CD14-positive monocyte (primary cell): ENCODE data around the gene DNAJB14. TPM values are rescaled to one million over a fixed set of nuclear protein-coding genes. Genes with fewer than 3 reads are reported as not detected.

ENCODE experiments used
- DNase-seq, 3 donors: peaks; one replicate each; pipeline ENCODE4 v3.0.0-alpha.2; 2011 to 2022
- H2AFZ ChIP-seq: 2 replicates; pipeline ENCODE4 v1.6.0; 2012; ENCODE audit warnings: mild to moderate bottlenecking, low read depth, low read length, inconsistent platforms; ENCODE audit not compliant: insufficient read depth, poor library complexity, severe bottlenecking
- H3K27ac ChIP-seq, 2 donors: 1 replicate in 1 of 2; 2 replicates in 1 of 2; pipeline ENCODE4 v1.5.1; 2012 to 2013; ENCODE audit warnings: low read length in 2 of 2, control low read depth in 1 of 2, inconsistent platforms in 1 of 2, low read depth in 1 of 2, mild to moderate bottlenecking in 1 of 2
- H3K27me3 ChIP-seq, 2 donors: one replicate each; pipeline versions ENCODE4 v1.6.0 to v1.6.1; 2011 to 2013; ENCODE audit warnings: low read length in 2 of 2; ENCODE audit not compliant: control insufficient read depth in 2 of 2, insufficient read depth in 2 of 2
- H3K36me3 ChIP-seq, 2 donors: replicated peaks in 1 of 2; 1 replicate in 1 of 2; 2 replicates in 1 of 2; pipeline versions ENCODE4 v1.5.1 to v1.6.1; 2012 to 2013; ENCODE audit warnings: low read length in 2 of 2, control low read depth in 1 of 2, inconsistent platforms in 1 of 2, mild to moderate bottlenecking in 1 of 2; ENCODE audit not compliant: insufficient read depth in 2 of 2, control insufficient read depth in 1 of 2
- H3K4me1 ChIP-seq, 2 donors: 1 replicate in 1 of 2; 2 replicates in 1 of 2; pipeline versions ENCODE4 v1.5.1 to v1.6.1; 2012 to 2013; ENCODE audit warnings: low read length in 2 of 2, control low read depth in 1 of 2, inconsistent platforms in 1 of 2, mild to moderate bottlenecking in 1 of 2, moderate library complexity in 1 of 2; ENCODE audit not compliant: insufficient read depth in 2 of 2, control insufficient read depth in 1 of 2
- H3K4me2 ChIP-seq: replicated peaks from 2 replicates; pipeline ENCODE3; 2012; ENCODE audit warnings: low read length, moderate library complexity, mild to moderate bottlenecking; ENCODE audit not compliant: poor library complexity, severe bottlenecking; ENCODE audit errors: extremely low read depth
- H3K4me3 ChIP-seq, 3 experiments: fragments of 200-600 bp in 1 of 3; sonication (generic) in 1 of 3; replicated peaks in 1 of 3; 1 replicate in 2 of 3; 2 replicates in 1 of 3; pipeline ENCODE4 v1.5.1; 2011 to 2013; ENCODE audit warnings: low read length in 3 of 3, mild to moderate bottlenecking in 3 of 3, control low read depth in 2 of 3, low read depth in 2 of 3, inconsistent platforms in 1 of 3, moderate library complexity in 1 of 3
- H3K79me2 ChIP-seq: 2 replicates; pipeline ENCODE4 v1.6.0; 2012; ENCODE audit warnings: mild to moderate bottlenecking, control low read depth, inconsistent platforms, low read length, moderate library complexity; ENCODE audit not compliant: insufficient read depth
- H3K9ac ChIP-seq: 2 replicates; pipeline ENCODE4 v1.6.0; 2017; ENCODE audit warnings: low read length, mild to moderate bottlenecking; ENCODE audit not compliant: insufficient read depth, poor library complexity, severe bottlenecking
- H3K9me3 ChIP-seq, 2 donors: replicated peaks in 1 of 2; 1 replicate in 1 of 2; 2 replicates in 1 of 2; pipeline versions ENCODE4 v1.5.1 to v1.6.1; 2012 to 2013; ENCODE audit warnings: low read length in 2 of 2, control low read depth in 1 of 2; ENCODE audit not compliant: control insufficient read depth in 1 of 2, insufficient read depth in 1 of 2
- H4K20me1 ChIP-seq: 2 replicates; pipeline ENCODE4 v1.6.0; 2012; ENCODE audit warnings: mild to moderate bottlenecking, low read length, control low read depth, moderate library complexity; ENCODE audit not compliant: insufficient read depth
- H3K27ac Mint-ChIP-seq, 7 donors: one replicate each; pipeline ENCODE4 v1.8.0; 2020; ENCODE audit warnings: mild to moderate bottlenecking in 7 of 7, mixed read lengths in 7 of 7, moderate library complexity in 6 of 7, inconsistent platforms in 2 of 7
- H3K27me3 Mint-ChIP-seq, 3 donors: one replicate each; pipeline ENCODE4 v1.8.0; 2021 to 2022; ENCODE audit warnings: low read depth in 3 of 3, mild to moderate bottlenecking in 3 of 3, mixed read lengths in 3 of 3, moderate library complexity in 3 of 3, inconsistent platforms in 1 of 3
- H3K36me3 Mint-ChIP-seq, 2 donors: one replicate each; pipeline ENCODE4 v1.8.0; 2020; ENCODE audit warnings: mixed read lengths in 2 of 2, inconsistent platforms in 1 of 2, mild to moderate bottlenecking in 1 of 2
- H3K4me1 Mint-ChIP-seq: one replicate; pipeline ENCODE4 v1.8.0; 2020; ENCODE audit warnings: mild to moderate bottlenecking, mixed read lengths
- H3K4me3 Mint-ChIP-seq, 2 donors: one replicate each; pipeline ENCODE4 v1.8.0; 2020; ENCODE audit warnings: mild to moderate bottlenecking in 2 of 2, mixed read lengths in 2 of 2, moderate library complexity in 1 of 2
- H3K9me3 Mint-ChIP-seq, 7 donors: one replicate each; pipeline ENCODE4 v1.8.0; 2020 to 2022; ENCODE audit warnings: mixed read lengths in 7 of 7, mild to moderate bottlenecking in 6 of 7, moderate library complexity in 6 of 7, inconsistent platforms in 2 of 7
- CTCF ChIP-seq: fragments of 200-600 bp; IDR thresholded peaks from one replicate; pipeline ENCODE4 v1.8.0; 2022; ENCODE audit warnings: antibody characterized with exemption, mild to moderate bottlenecking
- WGBS: methylation state at CpG from one replicate; pipeline ENCODE4 v1.1.5; 2013; ENCODE audit warnings: missing lambda C conversion rate; ENCODE audit not compliant: insufficient coverage; 5-methylcytosine and 5-hydroxymethylcytosine counted together
- intact Hi-C, 2 donors: fragments of 100-400 bp; cut with micrococcal nuclease; formaldehyde crosslinking; loops; one replicate each; pipeline versions ENCODE4 v1.15.0 to v1.15.1; 2023
- polyA plus RNA-seq, 3 donors: library from polyadenylated mRNA; depleted of rRNA in 1 of 3; unstranded in 2 of 3; stranded (reverse) in 1 of 3; fragments of 300-500 nt in 2 of 3; fragments of >200 nt in 1 of 3; fragmentation: Illumina TruSeq in 2 of 3; gene quantifications; 1 replicate in 2 of 3; 2 replicates in 1 of 3; pipeline ENCODE4 v1.2.3, GENCODE V29; 2012 to 2021

DNAJB14 gene
- polyA plus RNA-seq, 3 donors = 15.6 to 21.4 (median 21.4) TPM

DNA sequence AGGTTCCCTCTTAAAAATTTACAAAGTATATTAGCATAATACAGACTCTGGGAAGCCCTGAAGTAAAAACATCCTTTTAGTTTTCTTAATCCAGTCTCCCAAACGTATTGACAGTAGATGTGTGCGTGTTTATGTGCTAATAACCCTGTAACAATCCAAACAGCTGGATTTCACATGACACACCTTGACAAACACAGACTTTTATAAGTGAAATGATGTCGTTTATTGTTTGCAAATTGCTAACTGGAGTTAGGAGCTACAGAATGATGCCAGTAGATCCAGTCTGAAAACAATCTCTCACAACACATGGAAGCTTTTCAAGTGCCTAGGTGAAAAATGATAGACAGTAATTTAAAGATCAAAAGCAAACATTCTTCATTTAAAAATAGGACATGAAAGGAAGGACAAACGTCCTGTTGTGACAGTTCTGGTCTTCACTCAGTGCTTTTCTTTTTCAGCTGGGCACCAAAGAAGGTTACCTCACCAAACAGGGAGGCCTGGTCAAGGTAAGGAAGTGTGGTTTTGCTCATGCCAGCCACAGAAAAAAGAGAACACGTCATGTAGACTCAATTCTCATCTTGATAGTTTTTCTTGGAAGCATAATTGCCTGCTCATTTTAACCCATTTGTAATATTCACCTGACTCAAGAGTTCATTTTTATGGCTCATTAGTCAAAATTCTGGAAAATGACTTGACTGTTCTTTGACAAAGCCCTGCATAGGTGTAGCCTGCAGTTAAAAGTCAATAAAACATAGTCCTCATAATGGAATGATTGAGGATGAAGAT, 85.1 kb downstream of the DNAJB14 start:
- DNase-seq = peak in 1 of 3 donors; percentile 23
- H4K20me1 ChIP-seq = peaks cover 27% of the 10 kb centered on the region
- intact Hi-C loops = no loop called here
- peaks cover 39% of the 10 kb centered on the region for H3K4me1 Mint-ChIP-seq
- H3K4me3 ChIP-seq = no peak overlapping the region
- H3K36me3 Mint-ChIP-seq = peaks cover 56 to 80% of the 10 kb centered on the region in 2 donors
- H3K27ac Mint-ChIP-seq = peak overlapping the region; percentile 5 to 75 (median 36)
- H3K79me2 ChIP-seq = peaks cover 47% of the 10 kb centered on the region
- H2AFZ ChIP-seq = no peak overlapping the region
- H3K9me3 Mint-ChIP-seq = no peaks in the 10 kb centered on the region
- no CpG with 5 or more reads among the region's 5 CpGs for WGBS
- peaks cover 52 to 71% of the 10 kb centered on the region in 2 donors for H3K36me3 ChIP-seq
- H3K4me1 ChIP-seq = peaks cover 39 to 49% of the 10 kb centered on the region in 2 donors
- peak overlapping the region in 1 of 2 donors; percentile 69 for H3K27ac ChIP-seq
- no peak overlapping the region for H3K9ac ChIP-seq
- H3K9me3 ChIP-seq = no peaks in the 10 kb centered on the region
- H3K27me3 ChIP-seq = no peaks in the 10 kb centered on the region
- no peaks in the 10 kb centered on the region for H3K27me3 Mint-ChIP-seq
- no peak overlapping the region for H3K4me3 Mint-ChIP-seq
- TF ChIP-seq CTCF = no peak
- H3K4me2 ChIP-seq = no peak overlapping the region

- Histone ChIP-seq H3K9ac (no peak overlapping the region), H3K36me3 (peaks cover 46 to 65% of the 10 kb centered on the region in 2 donors), H3K9me3 (no peaks in the 10 kb centered on the region), H2AFZ (no peak overlapping the region), H3K4me3 (no peak overlapping the region), H3K4me1 (peaks cover 46 to 57% of the 10 kb centered on the region in 2 donors), H3K27me3 (no peaks in the 10 kb centered on the region), H3K79me2 (peaks cover 47% of the 10 kb centered on the region), H3K4me2 (no peak overlapping the region), H4K20me1 (peaks cover 22% of the 10 kb centered on the region), H3K27ac (peak overlapping the region in 1 of 2 donors; percentile 90)
- peaks cover 0 to 1% (median 0%) of the 10 kb centered on the region in 3 donors for H3K27me3 Mint-ChIP-seq
- no peak for TF ChIP-seq CTCF
- no peak overlapping the region for H3K27ac Mint-ChIP-seq
- intact Hi-C loops = no loop called here
- peaks cover 46% of the 10 kb centered on the region for H3K4me1 Mint-ChIP-seq
- H3K36me3 Mint-ChIP-seq = peaks cover 49 to 75% of the 10 kb centered on the region in 2 donors
- WGBS = no CpG with 5 or more reads among the region's 2 CpGs
- DNase-seq = peak in 1 of 3 donors; percentile 30
- H3K9me3 Mint-ChIP-seq = no peaks in the 10 kb centered on the region
- H3K4me3 Mint-ChIP-seq = no peak overlapping the region
These were observed 85.9 kb downstream of the DNAJB14 start for GRCh38 chr4:99860521-99860920.
